K562 (cell line): ENCODE results near the gene ATG10. TPM values are rescaled to one million over a fixed set of nuclear protein-coding genes. Genes with fewer than 3 reads are reported as not detected.

Experiments
- ATAC-seq: fragments of 200-7000 bp; cut with Tn5 transposase; 3 replicates; pipeline ENCODE4 v1.9.1; 2020; ENCODE audit warnings: moderate library complexity
- BruUV-seq: library from RNA; stranded (reverse); fragments of 400-500 nt; replicated peaks from 2 replicates; lab custom pipeline; 2021; lab: Mats Ljungman, UMichigan
- CTCF ChIA-PET: fragments of 300-600 bp; formaldehyde crosslinking; extraction: SDS; loops from one replicate; lab custom pipeline; 2021; ENCODE audit warnings: low intra/inter-chr PET ratio; lab: Yijun Ruan, JAX
- POLR2A ChIA-PET: fragments of 300-600, 350-650 bp; sonication (Branson Sonifier 250); formaldehyde crosslinking; extraction: SDS; loops from one replicate; lab custom pipeline; 2021; ENCODE audit warnings: antibody characterized with exemption, inconsistent platforms; lab: Yijun Ruan, JAX
- DNase-seq, 4 experiments: peaks; one replicate each; pipeline versions ENCODE4 v3.0.0 to v3.0.0-alpha.2; 2011 to 2018; ENCODE audit warnings: low spot score in 3 of 4, mixed read lengths in 3 of 4; ENCODE audit errors: extremely low read depth in 1 of 4
- FAIRE-seq: peaks from 2 replicates; lab custom pipeline; 2011; peaks lifted over from hg19 to GRCh38; lab: Jason Lieb, UNC
- H2AFZ ChIP-seq: 2 replicates; pipeline ENCODE4 v1.6.0; 2011; ENCODE audit warnings: low read depth, low read length, control low read depth, inconsistent platforms
- H3K27ac ChIP-seq: fragments of 200-600 bp; 3 replicates; pipeline ENCODE4 v1.8.0; 2011; ENCODE audit warnings: low read depth, mild to moderate bottlenecking, control low read depth, inconsistent platforms, low read length, moderate library complexity, mixed read lengths; ENCODE audit errors: extremely low read depth
- H3K27me3 ChIP-seq, 2 experiments: fragments of 300-600 bp in 1 of 2; 2 replicates in 1 of 2; 3 replicates in 1 of 2; pipeline versions ENCODE4 v1.6.0 to v1.8.0; 2011; ENCODE audit warnings: inconsistent platforms in 2 of 2, low read length in 2 of 2, mild to moderate bottlenecking in 1 of 2, mixed read lengths in 1 of 2, moderate library complexity in 1 of 2; ENCODE audit not compliant: control insufficient read depth in 2 of 2, insufficient read depth in 2 of 2
- H3K36me3 ChIP-seq: fragments of 300-600 bp; 3 replicates; pipeline ENCODE4 v1.8.0; 2011; ENCODE audit warnings: mild to moderate bottlenecking, low read length, inconsistent platforms; ENCODE audit not compliant: control insufficient read depth, insufficient read depth
- H3K4me1 ChIP-seq, 2 experiments: fragments of 200-600 bp in 1 of 2; replicated peaks in 1 of 2; 2 replicates in 1 of 2; 3 replicates in 1 of 2; pipeline versions ENCODE4 v1.5.1 to v1.8.0; 2011; ENCODE audit warnings: inconsistent platforms in 2 of 2, low read length in 2 of 2, mild to moderate bottlenecking in 1 of 2, mixed read lengths in 1 of 2, moderate library complexity in 1 of 2; ENCODE audit not compliant: control insufficient read depth in 2 of 2, insufficient read depth in 2 of 2
- H3K4me2 ChIP-seq: 2 replicates; pipeline ENCODE4 v1.6.1; 2011; ENCODE audit warnings: low read length, control low read depth, inconsistent platforms, mixed read lengths; ENCODE audit not compliant: insufficient read depth
- H3K4me3 ChIP-seq: fragments of 200-600 bp; sonication (generic), shearing (Covaris generic); 2 replicates; pipeline ENCODE4 v1.5.1; 2016; ENCODE audit warnings: control low read depth, inconsistent platforms
- H3K79me2 ChIP-seq: fragments of 200-600 bp; 3 replicates; pipeline ENCODE4 v1.8.0; 2011; ENCODE audit warnings: low read length, inconsistent platforms; ENCODE audit not compliant: control insufficient read depth, insufficient read depth
- H3K9ac ChIP-seq, 2 experiments: 2 replicates each; pipeline versions ENCODE4 v1.6.0 to v1.6.1; 2011; ENCODE audit warnings: low read depth in 2 of 2, low read length in 2 of 2, control low read depth in 1 of 2, inconsistent platforms in 1 of 2, mild to moderate bottlenecking in 1 of 2, mixed read lengths in 1 of 2; ENCODE audit not compliant: insufficient read depth in 1 of 2
- H3K9me1 ChIP-seq: one replicate; pipeline ENCODE4 v1.6.0; 2011; ENCODE audit warnings: inconsistent platforms, mild to moderate bottlenecking, low read length, moderate library complexity; ENCODE audit not compliant: control insufficient read depth, insufficient read depth
- H3K9me3 ChIP-seq: replicated peaks from 2 replicates; pipeline ENCODE4 v1.5.1; 2011; ENCODE audit warnings: low read depth, low read length, inconsistent platforms; ENCODE audit not compliant: control insufficient read depth, insufficient read depth
- H4K20me1 ChIP-seq: replicated peaks from 2 replicates; pipeline ENCODE4 v1.6.1; 2011; ENCODE audit warnings: low read length, inconsistent platforms, mixed read lengths; ENCODE audit not compliant: control insufficient read depth, insufficient read depth
- PHF20 ChIP-seq: fragments of 450-650 bp; IDR thresholded peaks from 2 replicates; pipeline ENCODE4 v1.6.1; 2018; ENCODE audit not compliant: partially characterized antibody
- SUPT5H ChIP-seq: fragments of 450-650 bp; IDR thresholded peaks from 2 replicates; pipeline ENCODE4 v1.6.1; 2016
- WGBS: fragments of 100-300 bp; shearing (Covaris generic); methylation state at CpG from one replicate; pipeline ENCODE4 v1.1.6; 2016; ENCODE audit warnings: low coverage, mixed read lengths; ENCODE audit not compliant: insufficient coverage; ENCODE audit errors: missing lambda C conversion rate; 5-methylcytosine and 5-hydroxymethylcytosine counted together
- in situ Hi-C: fragments of 300-500 bp; cut with MboI; formaldehyde crosslinking; loops from 4 replicates; pipeline ENCODE4 v1.15.0; 2018; ENCODE audit warnings: inconsistent platforms, mixed read lengths
- intact Hi-C: fragments of 100-400 bp; cut with micrococcal nuclease; formaldehyde crosslinking; loops from 2 replicates; pipeline ENCODE4 v1.14.2; 2022
- polyA plus RNA-seq, 8 experiments: library from polyadenylated mRNA; depleted of rRNA in 4 of 8; stranded (reverse) in 5 of 8; unstranded in 3 of 8; fragments of >200 nt; fragmentation: Nextera tagmentation in 2 of 8; fragmentation: Illumina TruSeq in 1 of 8; extraction: Ambion mirVana in 2 of 8; extraction: Trizol in 1 of 8; gene quantifications; 2 replicates each; pipeline versions ENCODE4 v1.2.1 to v1.2.3, GENCODE V29; 2011 to 2014; ENCODE audit warnings: inconsistent platforms in 1 of 8, missing spikeins in 1 of 8
- total RNA-seq, 7 experiments: library from RNA; depleted of rRNA in 6 of 7; stranded (reverse); fragments of >200 nt in 6 of 7; fragmentation: Illumina TruSeq in 2 of 7; extraction: Trizol in 2 of 7; gene quantifications; 2 replicates each; pipeline versions ENCODE4 v1.2.1 to v1.2.3, GENCODE V29; 2011 to 2021; ENCODE audit warnings: low replicate concordance in 1 of 7
- TF ChIP-seq, protein P1 (sequence below), 2 experiments: fragments of 450-650 bp; IDR thresholded peaks; 2 replicates each; pipeline ENCODE4 v1.6.1; 2016; ENCODE audit warnings: mild to moderate bottlenecking in 2 of 2, borderline replicate concordance in 1 of 2, low read depth in 1 of 2, moderate library complexity in 1 of 2

The ATG10 gene
- total and polyA plus RNA-seq, 9 of the 15 experiments (the other 6 are each of a cell fraction or from before 2014, with no cell fraction given), result 7.0 to 18.8 (median 14.6) TPM

DNA sequence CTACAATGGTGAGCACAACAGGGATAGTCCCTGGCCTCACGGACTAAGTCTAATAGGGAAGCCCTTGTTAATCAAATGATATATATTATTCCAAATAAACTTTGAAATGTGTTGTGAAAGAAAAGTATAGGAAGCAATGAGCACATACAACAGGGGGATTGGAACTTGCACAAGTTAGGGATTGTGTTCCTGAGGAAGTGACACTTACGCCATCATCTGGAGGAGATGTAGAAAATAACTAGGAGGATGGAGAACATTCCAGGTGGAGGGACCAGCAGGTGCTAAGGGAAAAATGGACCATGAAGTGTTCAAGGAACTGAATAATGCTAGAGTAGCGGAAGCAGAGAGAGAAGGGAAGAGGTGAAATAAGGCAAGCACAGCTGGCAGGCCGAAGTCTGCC is 325.1 kb downstream of the ATG10 start (continued):
- TF ChIP-seq, protein P1, sequence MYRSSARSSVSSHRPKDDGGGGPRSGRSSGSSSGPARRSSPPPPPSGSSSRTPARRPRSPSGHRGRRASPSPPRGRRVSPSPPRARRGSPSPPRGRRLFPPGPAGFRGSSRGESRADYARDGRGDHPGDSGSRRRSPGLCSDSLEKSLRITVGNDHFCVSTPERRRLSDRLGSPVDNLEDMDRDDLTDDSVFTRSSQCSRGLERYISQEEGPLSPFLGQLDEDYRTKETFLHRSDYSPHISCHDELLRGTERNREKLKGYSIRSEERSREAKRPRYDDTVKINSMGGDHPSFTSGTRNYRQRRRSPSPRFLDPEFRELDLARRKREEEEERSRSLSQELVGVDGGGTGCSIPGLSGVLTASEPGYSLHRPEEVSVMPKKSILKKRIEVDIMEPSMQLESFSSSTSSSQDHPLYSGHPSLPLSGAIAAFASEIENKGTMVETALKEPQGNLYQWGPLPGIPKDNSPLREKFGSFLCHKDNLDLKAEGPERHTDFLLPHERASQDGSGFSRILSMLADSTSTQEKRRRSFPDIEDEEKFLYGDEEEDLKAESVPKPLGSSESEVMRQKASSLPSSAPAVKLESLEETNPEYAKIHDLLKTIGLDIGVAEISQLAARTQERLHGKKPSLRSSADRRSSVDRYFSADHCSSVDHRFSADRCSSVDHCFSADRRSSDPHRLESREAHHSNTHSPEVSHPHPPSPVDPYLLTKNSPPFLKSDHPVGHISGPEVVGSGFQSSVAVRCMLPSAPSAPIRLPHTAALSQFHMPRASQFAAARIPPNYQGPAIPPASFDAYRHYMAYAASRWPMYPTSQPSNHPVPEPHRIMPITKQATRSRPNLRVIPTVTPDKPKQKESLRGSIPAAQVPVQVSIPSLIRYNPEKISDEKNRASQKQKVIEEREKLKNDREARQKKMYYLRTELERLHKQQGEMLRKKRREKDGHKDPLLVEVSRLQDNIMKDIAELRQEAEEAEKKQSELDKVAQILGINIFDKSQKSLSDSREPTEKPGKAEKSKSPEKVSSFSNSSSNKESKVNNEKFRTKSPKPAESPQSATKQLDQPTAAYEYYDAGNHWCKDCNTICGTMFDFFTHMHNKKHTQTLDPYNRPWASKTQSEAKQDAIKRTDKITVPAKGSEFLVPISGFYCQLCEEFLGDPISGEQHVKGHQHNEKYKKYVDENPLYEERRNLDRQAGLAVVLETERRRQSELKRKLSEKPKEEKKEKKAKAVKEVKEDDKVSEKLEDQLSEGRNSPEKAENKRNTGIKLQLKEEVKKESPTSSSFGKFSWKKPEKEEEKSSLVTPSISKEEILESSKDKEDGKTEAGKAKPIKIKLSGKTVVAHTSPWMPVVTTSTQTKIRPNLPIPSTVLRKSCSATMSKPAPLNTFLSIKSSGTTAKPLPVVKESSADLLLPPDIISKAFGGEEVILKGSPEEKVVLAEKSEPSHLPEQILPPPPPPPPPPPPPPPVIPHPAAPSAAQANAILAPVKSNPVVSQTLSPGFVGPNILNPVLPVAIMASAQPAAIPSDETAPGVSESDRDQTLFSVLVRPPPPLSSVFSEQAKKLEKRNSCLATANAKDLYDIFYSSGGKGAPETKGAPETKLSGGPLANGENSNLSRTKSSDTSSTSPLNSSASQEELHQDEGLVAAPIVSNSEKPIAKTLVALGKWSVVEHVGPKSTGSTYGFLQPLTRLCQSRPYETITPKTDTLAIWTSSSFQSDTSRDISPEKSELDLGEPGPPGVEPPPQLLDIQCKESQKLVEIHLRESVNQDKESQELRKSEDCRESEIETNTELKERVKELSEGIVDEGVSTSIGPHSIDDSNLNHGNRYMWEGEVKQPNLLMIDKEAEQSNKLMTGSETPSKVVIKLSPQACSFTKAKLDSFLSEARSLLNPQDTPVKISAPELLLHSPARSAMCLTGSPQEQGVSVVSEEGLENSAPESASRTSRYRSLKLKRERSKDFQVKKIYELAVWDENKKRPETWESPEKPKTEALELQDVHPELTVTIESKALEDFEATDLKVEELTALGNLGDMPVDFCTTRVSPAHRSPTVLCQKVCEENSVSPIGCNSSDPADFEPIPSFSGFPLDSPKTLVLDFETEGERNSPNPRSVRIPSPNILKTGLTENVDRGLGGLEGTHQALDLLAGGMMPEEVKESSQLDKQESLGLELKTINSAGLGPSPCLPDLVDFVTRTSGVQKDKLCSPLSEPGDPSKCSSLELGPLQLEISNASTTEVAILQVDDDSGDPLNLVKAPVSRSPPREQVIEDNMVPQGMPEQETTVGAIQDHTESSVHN (IDR thresholded peaks at IDR 0.05; ENCODE audit: borderline replicate concordance in 1 of 2, low read depth in 1 of 2), result no peak

DNA sequence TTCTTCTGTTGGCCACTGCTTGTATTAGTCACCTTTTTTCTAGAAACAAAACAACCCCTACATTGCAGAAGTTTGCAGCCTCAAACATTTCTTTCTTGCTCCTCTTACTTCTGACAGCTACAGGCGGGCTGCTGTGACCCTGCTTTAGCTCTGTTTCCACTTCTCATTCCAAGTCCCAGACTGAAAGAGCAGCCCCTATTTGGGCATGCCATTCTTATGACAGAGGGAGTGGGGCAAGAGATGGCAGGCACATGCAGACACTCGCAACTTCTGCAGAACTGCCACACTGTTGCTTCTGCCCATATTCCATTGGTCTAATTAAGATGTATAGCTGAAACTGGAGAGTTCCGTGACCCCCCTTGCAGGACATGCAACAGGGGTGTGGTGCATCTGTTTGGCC is 325.9 kb downstream of the ATG10 start:
- no TSS peak for BruUV-seq
- H3K4me3 ChIP-seq, result no peak overlapping the region
- H4K20me1 ChIP-seq, result no peaks in the 10 kb centered on the region
- TF ChIP-seq SUPT5H (no peak), PHF20 (no peak)
- WGBS, result 10% methylated on average over 3 of the region's 3 CpGs
- no peaks in the 10 kb centered on the region for H3K9me1 ChIP-seq
- no peaks in the 10 kb centered on the region for H3K27me3 ChIP-seq
- no peak overlapping the region for H3K9ac ChIP-seq
- POLR2A ChIA-PET, result interaction anchor here (1.0 to 1.1 kb wide), 2 partner anchors 9 to 19 kb away, joined by 3 to 4 read pairs; partner anchors contain the start of gene RPS23
- no peaks in the 10 kb centered on the region for H3K79me2 ChIP-seq
- no peak overlapping the region for H3K27ac ChIP-seq
- 0 out of 5 replicates have a peak, but pooled peaks cover 0 to 2% of the 10 kb centered on the region in 2 experiments for H3K4me1 ChIP-seq
- H3K4me2 ChIP-seq, result no peak overlapping the region
- CTCF ChIA-PET, result no interaction called here
- no peak overlapping the region for H2AFZ ChIP-seq
- DNase-seq (no peak), ATAC-seq (no peak), FAIRE-seq (no peak)
- intact Hi-C loops (loop anchor here (2.0 to 5.0 kb wide), 2 partner anchors 60 to 123 kb away; no protein-coding TSS in a partner anchor), in situ Hi-C loops (no loop called here)
- H3K36me3 ChIP-seq, result no peaks in the 10 kb centered on the region
- H3K9me3 ChIP-seq, result no peaks in the 10 kb centered on the region
